ENCODE data around the gene PGD. TPM values are rescaled to one million over a fixed set of nuclear protein-coding genes. Genes with fewer than 3 reads are reported as not detected.

The PGD gene
- total and polyA plus RNA-seq, 12 donors: 14.3 to 60.9 (median 31.2) TPM

GRCh38 chr1:10428984-10429383, 30.1 kb downstream of the PGD start:
- no peak overlapping the region for H3K4me3 ChIP-seq
- intact Hi-C loops (cut with DNase I): loop anchor here (1.0 to 5.0 kb wide), 6 partner anchors 51 to 802 kb away; no protein-coding TSS in a partner anchor
- ATAC-seq: no peak
- no peak for DNase-seq
- H3K4me1 ChIP-seq: peaks cover 0 to 19% (median 13%) of the 10 kb centered on the region in 9 donors
- H3K36me3 ChIP-seq: no peaks in the 10 kb centered on the region
- H3K27me3 ChIP-seq: no peaks in the 10 kb centered on the region
- WGBS, 2 donors: 85 to 87% methylated on average over 5 of the region's 5 CpGs
- no peak for TF ChIP-seq CTCF (IDR thresholded peaks at IDR 0.05)
- no peaks in the 10 kb centered on the region for H3K9me3 ChIP-seq
- no peak overlapping the region for H3K27ac ChIP-seq

- H3K9me3 ChIP-seq: no peaks in the 10 kb centered on the region
- H3K27ac ChIP-seq: peak overlapping the region in 6 of 10 donors; percentile 43 to 81 (median 66)
- TF ChIP-seq CTCF (IDR thresholded peaks at IDR 0.05): no peak
- H3K27me3 ChIP-seq: no peaks in the 10 kb centered on the region
- intact Hi-C loops (cut with DNase I): loop anchor here (1.0 to 10.0 kb wide), 10 partner anchors 42 to 803 kb away; partner anchors contain the start of genes DFFA (in 1 of the 10) and PEX14 (in 1 of the 10)
- DNase-seq: no peak
- H3K36me3 ChIP-seq: peaks cover 0 to 2% (median 0%) of the 10 kb centered on the region in 9 donors
- WGBS, 2 donors: 17 to 22% methylated on average over 16 of the region's 16 CpGs
- H3K4me3 ChIP-seq: peak overlapping the region; percentile 52 to 93 (median 75)
- ATAC-seq: peak in 3 of 8 donors; percentile 2 to 12 (median 8)
- H3K4me1 ChIP-seq: peaks cover 0 to 19% (median 13%) of the 10 kb centered on the region in 9 donors
Measured at GRCh38 chr1:10429868-10430215, 31.0 kb downstream of the PGD start.

GRCh38 chr1:10430216-10431069, 31.6 kb downstream of the PGD start, which contains the start of gene CENPS:
TSS of gene CENPS (plus strand) at chr1:10430433. CDS start at chr1:10430518, 85 bp downstream.
- Histone ChIP-seq H3K36me3 (peaks cover 0 to 6% (median 0%) of the 10 kb centered on the region in 9 donors), H3K27me3 (no peaks in the 10 kb centered on the region), H3K4me1 (peaks cover 0 to 19% (median 13%) of the 10 kb centered on the region in 9 donors), H3K4me3 (peak within 1 kb of the TSS; percentile 52 to 93 (median 75)), H3K9me3 (no peaks in the 10 kb centered on the region), H3K27ac (peak within 1 kb of the TSS in 9 of 10 donors; percentile 43 to 81 (median 67))
- peak; percentile 90 to 92 for DNase-seq
- peak; percentile 92 to 98 (median 96) for TF ChIP-seq CTCF (IDR thresholded peaks at IDR 0.05)
- ATAC-seq: peak; percentile 96 to 98 (median 98)
- 0% methylated on average over 92 to 95 of the region's 95 CpGs for WGBS, 2 donors
- intact Hi-C loops (cut with DNase I): loop anchor here in 9 of 10 donors (1.0 to 10.0 kb wide), 8 partner anchors 42 to 803 kb away; partner anchors contain the start of genes DFFA (in 1 of the 9) and PEX14 (in 1 of the 9)

- no peaks in the 10 kb centered on the region for H3K9me3 ChIP-seq
- no peak for TF ChIP-seq CTCF (IDR thresholded peaks at IDR 0.05)
- peak overlapping the region in 8 of 10 donors; percentile 47 to 81 (median 68) for H3K27ac ChIP-seq
- H3K36me3 ChIP-seq: peaks cover 0 to 6% (median 0%) of the 10 kb centered on the region in 9 donors
- ATAC-seq (peak in 1 of 8 donors; percentile 5), DNase-seq (no peak)
- intact Hi-C loops (cut with DNase I): loop anchor here in 8 of 10 donors (2.0 to 10.0 kb wide), 6 partner anchors 41 to 804 kb away; partner anchors contain the start of genes DFFA (in 1 of the 8) and PEX14 (in 1 of the 8)
- H3K27me3 ChIP-seq: no peaks in the 10 kb centered on the region
- H3K4me1 ChIP-seq: peaks cover 0 to 19% (median 13%) of the 10 kb centered on the region in 9 donors
- H3K4me3 ChIP-seq: peak overlapping the region; percentile 52 to 93 (median 75)
- 26% methylated on average over 30 of the region's 30 CpGs for WGBS, 2 donors
Measured at GRCh38 chr1:10431070-10431730, 32.3 kb downstream of the PGD start.
